ENCODE measurements around the gene SPC24. TPM values are rescaled to one million over a fixed set of nuclear protein-coding genes. Genes with fewer than 3 reads are reported as not detected.
A peak's percentile ranks its signal among the peaks of the same experiment; 100 is the strongest.
"Not testable (repeated sequence)": the region's sequence is repeated elsewhere in the genome, so short reads cannot be mapped to it uniquely, and the experiment has no call there.

Gene SPC24
- total and polyA plus RNA-seq, 2 donors (not counting 3 experiments of a cell fraction or from before 2014, with no cell fraction given), result 19.8 to 70.0 TPM

GRCh38 chr19:11140896-11141295, 14.7 kb downstream of the SPC24 start:
- Histone ChIP-seq H4K20me1 (replicated peaks; ENCODE audit: control insufficient read depth, extremely low read depth, insufficient read depth, low read length) (no peaks in the 10 kb centered on the region), H3K27me3 (ENCODE audit: control insufficient read depth in 2 of 2, insufficient read depth in 2 of 2, low read length in 2 of 2) (no peaks in the 10 kb centered on the region), H3K4me3 (replicated peaks in 1 of 3; ENCODE audit: insufficient read depth in 1 of 3, low read depth in 1 of 3, low read length in 3 of 3) (no peak overlapping the region), H3K79me2 (ENCODE audit: control insufficient read depth, insufficient read depth, low read length) (no peaks in the 10 kb centered on the region), H3K9ac (replicated peaks; ENCODE audit: extremely low read depth, insufficient read depth, low read length) (no peak overlapping the region), H2AFZ (ENCODE audit: low read depth, low read length) (no peak overlapping the region), H3K27ac (ENCODE audit: insufficient read depth, low read depth, low read length) (no peak overlapping the region), H3K36me3 (ENCODE audit: control insufficient read depth in 2 of 2, extremely low read depth in 1 of 2, insufficient read depth in 2 of 2, low read length in 2 of 2) (no peaks in the 10 kb centered on the region), H3K9me1 (replicated peaks; ENCODE audit: control insufficient read depth, extremely low read depth, insufficient read depth, low read length) (no peaks in the 10 kb centered on the region), H3K4me2 (ENCODE audit: insufficient read depth, low read length) (no peak overlapping the region), H3K9me3 (replicated peaks; ENCODE audit: control insufficient read depth, insufficient read depth, low read length) (no peaks in the 10 kb centered on the region), H3K4me1 (ENCODE audit: control insufficient read depth, extremely low read depth, insufficient read depth, low read length) (peaks cover 47% of the 10 kb centered on the region)
- no peak for DNase-seq (ENCODE audit: low read depth, low spot score)
- dilution Hi-C loops (cut with MboI; ENCODE audit: extremely low pct_ligation_motif_present, low sequenced_read_pairs) (no loop called here), intact Hi-C loops (cut with micrococcal nuclease) (no loop called here)
- no TSS peak for BruUV-seq (replicated peaks)
- no peak for FAIRE-seq
- CTCF ChIA-PET, result no interaction called here
- no peak for TF ChIP-seq JUN (IDR thresholded peaks at IDR 0.05; ENCODE audit: borderline replicate concordance, insufficient read depth, insufficient read length, low read depth)
- POLR2A ChIA-PET, result no interaction called here

DNA sequence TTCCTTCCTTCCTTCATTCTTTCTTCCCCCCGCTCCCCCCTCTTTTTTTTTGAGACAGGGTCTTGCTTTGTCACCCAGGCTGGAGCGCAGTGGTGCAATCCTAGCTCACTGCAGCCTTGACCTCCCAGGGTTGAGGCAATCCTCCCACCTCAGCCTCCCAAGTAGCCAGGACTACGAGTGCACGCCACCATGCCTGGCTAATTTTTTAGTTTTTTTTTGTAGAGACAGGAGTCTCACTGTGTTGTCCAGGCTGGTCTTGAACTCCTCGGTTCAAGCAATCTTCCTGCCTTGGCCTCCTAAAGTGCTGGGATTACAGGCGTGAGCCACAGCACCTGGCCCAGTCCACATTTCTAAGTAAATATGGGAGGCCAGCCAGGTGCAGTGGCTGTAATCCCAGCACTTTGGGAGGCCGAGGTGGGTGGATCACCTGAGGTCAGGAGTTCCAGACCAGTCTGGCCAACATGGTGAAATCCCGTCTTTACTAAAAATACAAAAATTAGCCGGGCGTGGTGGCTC, 15.5 kb downstream of the SPC24 start:
- H3K9me1 ChIP-seq (replicated peaks; ENCODE audit: control insufficient read depth, extremely low read depth, insufficient read depth, low read length); H3K79me2 ChIP-seq (ENCODE audit: control insufficient read depth, insufficient read depth, low read length); intact Hi-C loops (cut with micrococcal nuclease); H3K9me3 ChIP-seq (replicated peaks; ENCODE audit: control insufficient read depth, insufficient read depth, low read length); H3K4me3 ChIP-seq (replicated peaks in 1 of 3; ENCODE audit: insufficient read depth in 1 of 3, low read depth in 1 of 3, low read length in 3 of 3); H4K20me1 ChIP-seq (replicated peaks; ENCODE audit: control insufficient read depth, extremely low read depth, insufficient read depth, low read length); FAIRE-seq; POLR2A ChIA-PET; DNase-seq (ENCODE audit: low read depth, low spot score); H3K4me2 ChIP-seq (ENCODE audit: insufficient read depth, low read length); H3K27me3 ChIP-seq (ENCODE audit: control insufficient read depth in 2 of 2, insufficient read depth in 2 of 2, low read length in 2 of 2); H3K36me3 ChIP-seq (ENCODE audit: control insufficient read depth in 2 of 2, extremely low read depth in 1 of 2, insufficient read depth in 2 of 2, low read length in 2 of 2); dilution Hi-C loops (cut with MboI; ENCODE audit: extremely low pct_ligation_motif_present, low sequenced_read_pairs); H2AFZ ChIP-seq (ENCODE audit: low read depth, low read length); BruUV-seq (replicated peaks); H3K9ac ChIP-seq (replicated peaks; ENCODE audit: extremely low read depth, insufficient read depth, low read length): not testable (repeated sequence)
- Histone ChIP-seq H3K27ac (ENCODE audit: insufficient read depth, low read depth, low read length) (peak overlapping the region; percentile 78), H3K4me1 (ENCODE audit: control insufficient read depth, extremely low read depth, insufficient read depth, low read length) (peaks cover 47% of the 10 kb centered on the region)
- CTCF ChIA-PET, result interaction anchor here (2.9 kb wide), 1 partner anchor 64 kb away, joined by 10 read pairs; no protein-coding TSS in a partner anchor

All from endothelial cell of umbilical vein (primary cell).